K562 treated with DMSO at 1 percent for 12 hours (cell line): ENCODE data around the gene OR11H12. TPM values are rescaled to one million over a fixed set of nuclear protein-coding genes. Genes with fewer than 3 reads are reported as not detected.

Experiments used
- total RNA-seq: library from RNA; unstranded; fragments of 300-600 nt; gene quantifications from 2 replicates; pipeline ENCODE4 v1.2.3, GENCODE V29; 2022; ENCODE audit not compliant: insufficient read depth

The OR11H12 gene
- total RNA-seq, result not detected in 2 replicates

GRCh38 chr14:18600817-18601216, at the start of gene OR11H12:
Gene OR11H12, plus strand, starts transcription at chr14:18601117. Its CDS starts 0 bp downstream, at chr14:18601117.

